ENCODE results near the gene PLCG1.

PLCG1 gene

DNA sequence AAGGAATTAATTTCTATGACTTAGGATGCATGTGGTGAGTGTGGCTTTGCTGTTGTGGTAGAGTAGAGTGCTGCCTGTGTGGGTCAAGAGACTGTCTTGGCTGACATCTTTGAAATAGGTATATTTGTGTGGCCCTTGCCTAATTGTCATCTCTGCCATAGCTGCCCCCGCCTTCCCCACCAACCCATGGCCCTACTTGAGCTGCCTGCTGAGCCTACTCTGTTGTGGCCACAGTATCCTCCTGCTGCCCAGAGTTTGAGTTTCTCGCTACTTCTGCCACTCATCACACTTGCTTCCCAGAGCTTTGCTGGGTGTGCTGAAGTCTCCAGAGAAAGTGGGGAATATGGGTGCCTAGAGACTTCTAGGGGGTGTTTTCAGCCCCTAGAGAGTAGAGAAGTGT, 8.0 kb downstream of the PLCG1 start:
- no peak for DNase-seq

DNA sequence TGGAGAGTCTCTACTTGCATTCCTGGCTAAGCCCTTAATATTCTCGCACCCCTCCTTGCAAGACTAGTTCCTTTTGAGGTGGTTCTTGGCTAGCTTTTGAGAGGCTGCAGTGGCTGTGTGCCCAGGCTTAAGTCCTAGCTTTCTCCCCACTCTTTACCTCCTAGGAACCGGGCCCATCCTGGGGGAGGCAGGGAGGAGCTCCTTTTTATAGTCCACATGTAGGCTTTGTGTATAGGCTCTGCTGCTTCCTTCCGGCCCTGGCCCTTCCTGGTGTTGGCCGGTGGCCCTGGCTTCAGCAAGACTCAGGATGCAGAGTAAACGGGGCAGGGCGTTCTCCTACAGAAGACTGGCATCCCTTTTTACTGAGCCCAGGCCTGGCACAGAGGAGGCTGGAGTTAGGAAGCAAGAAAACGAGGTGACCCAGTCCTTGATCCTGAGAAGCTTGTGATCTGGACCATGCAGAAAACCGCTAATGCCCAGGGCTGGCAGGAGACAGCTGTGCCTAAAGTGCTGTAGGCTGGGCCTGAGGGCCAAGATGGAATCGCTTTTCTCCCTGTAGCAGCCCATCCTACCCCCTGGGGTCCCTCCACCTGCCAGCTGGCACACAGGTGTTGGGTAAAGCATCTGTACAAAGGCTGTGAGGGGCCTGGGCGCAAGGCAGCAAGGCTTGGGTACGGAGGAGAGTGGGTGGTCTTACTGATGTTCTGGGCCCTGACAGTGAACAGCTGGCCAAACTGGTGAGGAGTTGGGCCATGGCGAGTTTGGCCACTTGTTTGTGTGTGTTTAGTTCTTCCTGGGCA, 8.7 kb downstream of the PLCG1 start:
- no peak for DNase-seq

DNA sequence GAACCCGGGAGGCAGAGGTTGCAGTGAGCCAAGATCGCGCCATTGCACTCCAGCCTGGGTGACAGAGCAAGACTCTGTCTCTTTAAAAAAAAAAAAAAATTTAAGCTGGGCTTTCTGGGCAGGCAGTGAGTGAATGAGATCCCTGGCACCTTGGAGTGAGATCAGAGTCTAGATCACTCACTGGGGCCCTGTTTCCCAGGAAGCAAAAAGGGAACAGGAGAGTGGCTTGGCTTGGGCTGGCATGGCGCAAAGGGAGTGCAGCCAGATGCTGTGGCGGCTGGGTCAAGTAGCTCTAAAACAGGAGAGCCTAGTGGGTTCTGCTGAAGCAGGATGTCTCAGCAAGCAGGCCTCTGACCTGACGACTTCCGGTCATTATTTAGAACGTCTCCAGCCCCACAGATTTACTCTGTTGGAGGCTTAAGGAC, 10.4 kb downstream of the PLCG1 start:
- DNase-seq: no peak

GRCh38 chr20:41148942-41149341, 11.6 kb downstream of the PLCG1 start:
- DNase-seq: no peak

DNA sequence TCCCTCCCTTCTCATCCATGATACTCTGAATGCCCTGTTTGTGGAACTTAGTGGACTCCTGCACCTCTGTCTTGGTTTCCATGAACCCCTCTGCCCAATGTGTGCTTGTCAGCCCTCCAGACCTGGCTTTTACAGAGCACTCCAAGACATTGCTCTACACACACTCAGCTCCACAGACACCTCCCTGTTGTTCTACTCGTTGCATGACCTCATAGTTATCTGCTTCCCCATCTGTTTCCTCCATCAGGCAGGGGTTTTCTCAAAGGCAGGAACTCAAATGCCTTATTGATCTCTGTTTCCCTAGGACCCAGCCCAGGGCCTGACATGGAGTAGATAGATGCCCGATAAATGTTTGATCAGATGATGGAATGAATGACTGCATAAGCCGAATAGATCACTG, 13.3 kb downstream of the PLCG1 start:
- no peak for DNase-seq

DNA sequence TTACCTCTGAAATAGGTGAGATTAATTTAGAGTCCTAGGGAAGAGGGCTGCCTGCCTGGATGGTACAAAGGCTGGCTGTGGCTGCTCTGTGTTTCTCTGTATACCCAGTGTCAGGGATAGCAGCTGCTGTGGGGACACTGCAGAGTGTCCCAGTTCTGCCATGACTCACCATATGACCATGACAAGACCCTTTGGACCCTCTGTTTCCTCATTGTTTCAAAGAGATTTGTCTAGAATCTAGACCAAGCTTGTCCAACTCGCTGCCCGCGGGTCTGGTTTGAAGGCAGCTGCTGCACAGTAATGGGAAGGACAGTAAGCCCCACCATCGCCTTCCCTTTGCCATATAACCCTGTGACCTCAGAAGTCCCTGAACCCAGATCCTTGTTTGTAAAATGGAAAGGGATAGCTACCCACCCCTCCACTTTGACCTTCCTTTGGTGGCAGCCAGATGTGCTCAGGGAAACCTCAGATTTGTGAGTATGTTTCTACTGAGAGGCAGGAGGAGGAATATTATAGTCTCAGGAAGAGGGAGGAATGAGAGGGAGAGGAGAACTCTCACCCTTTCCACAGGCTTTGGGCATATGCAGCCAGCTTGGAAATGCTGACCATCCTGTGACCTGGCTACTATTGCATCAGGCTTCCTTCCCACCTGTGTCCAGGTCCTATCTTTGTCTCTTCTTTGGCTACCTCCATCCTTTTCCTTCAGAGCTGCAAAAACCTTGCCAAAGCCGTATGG, 14.0 kb downstream of the PLCG1 start:
- no peak for DNase-seq

DNA sequence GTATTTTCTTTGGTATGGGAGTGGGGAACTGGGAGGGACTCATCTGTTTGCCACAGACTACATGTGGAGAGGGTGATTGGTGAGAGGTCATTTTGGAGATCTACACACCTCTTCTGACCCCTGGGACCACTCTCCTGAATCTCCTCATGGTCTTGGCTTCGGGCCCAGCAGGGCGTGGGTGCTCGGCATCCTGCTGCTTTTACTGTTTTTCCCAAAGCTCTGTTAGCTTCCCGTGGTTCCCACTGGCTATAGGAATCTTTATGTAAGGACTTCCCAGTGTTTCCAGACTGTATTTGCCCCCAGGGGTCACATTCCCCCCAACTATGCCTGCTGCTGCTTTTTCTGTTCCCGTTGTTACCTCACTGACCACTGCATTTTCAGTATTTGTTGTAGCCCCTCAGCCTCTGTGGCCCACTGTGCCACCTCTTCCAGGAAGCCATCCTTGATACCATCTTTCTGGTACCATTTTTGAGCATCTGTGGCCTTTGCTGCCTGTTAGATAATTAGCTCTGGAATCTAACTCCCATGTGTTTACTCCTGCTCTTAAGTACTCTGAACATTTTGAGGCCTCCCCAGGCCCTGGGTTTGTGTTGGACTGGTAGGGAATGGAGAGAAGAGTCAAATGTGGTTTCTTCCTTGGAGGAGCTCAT, 14.9 kb downstream of the PLCG1 start:
- no peak for DNase-seq

DNA sequence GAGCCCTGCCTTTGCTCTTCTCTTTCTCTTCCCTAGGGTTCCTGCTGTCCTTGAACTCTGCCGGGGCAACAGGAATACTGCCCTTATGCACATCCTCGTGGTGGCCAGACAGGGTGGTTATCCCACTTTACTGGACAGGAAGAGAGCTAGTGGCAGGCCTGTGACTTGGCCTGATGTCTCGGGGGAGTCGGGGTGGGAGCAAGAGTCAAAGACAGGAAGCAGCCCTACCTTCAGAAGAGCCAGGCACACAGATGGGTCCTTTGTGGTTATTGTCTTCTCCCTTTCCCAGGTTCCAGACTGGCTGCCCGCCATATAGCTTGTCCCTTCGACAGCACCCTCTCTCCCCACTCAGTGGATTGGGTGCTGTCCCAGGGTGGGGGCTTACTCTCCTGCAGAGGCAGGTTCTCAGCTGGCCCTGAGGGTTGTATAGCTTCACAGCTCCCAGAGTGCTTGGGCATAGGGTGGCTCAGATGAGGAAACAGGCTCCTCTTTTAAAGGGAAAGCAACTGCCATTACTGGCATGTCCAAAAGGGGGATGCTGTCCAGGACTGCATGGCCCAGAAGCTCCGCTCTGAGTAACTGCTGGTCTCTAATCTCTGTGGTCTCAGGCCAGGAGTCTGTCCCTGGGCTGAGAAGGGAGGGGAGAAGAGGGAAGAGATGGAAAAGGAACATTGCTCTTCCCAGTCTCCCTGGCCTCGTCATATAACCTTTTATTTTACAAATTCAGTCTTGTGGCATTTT, 17.3 kb downstream of the PLCG1 start:
- no peak for DNase-seq

GRCh38 chr20:41155261-41155660, 17.9 kb downstream of the PLCG1 start:
- DNase-seq: no peak

DNA sequence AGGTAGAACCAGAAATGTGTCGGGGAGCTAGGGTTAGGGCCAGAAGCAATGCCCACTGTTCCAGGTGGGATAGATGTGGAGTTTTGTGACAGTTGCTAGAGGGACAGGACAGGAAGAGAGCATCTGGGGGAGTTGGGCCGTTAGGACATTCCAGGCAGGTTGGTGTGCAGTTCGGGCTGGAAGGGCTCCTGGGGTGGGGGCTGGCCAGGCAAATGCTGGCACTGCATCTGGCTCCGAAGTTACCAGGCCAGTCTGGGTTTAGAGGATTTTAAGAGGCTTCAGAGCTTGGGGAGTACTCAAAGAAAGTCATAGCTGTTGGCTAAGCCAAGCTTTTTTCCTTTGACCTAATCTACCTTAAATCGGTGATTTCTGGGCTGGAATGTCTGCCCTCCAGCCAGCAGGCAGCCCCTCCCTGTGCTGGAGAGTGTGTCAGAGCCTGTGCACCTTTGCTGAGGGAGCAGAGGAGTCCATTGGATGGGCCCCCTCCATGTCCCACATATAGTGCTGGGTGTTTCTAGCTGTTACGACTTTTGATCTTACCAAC, 20.8 kb downstream of the PLCG1 start:
- DNase-seq: no peak

DNA sequence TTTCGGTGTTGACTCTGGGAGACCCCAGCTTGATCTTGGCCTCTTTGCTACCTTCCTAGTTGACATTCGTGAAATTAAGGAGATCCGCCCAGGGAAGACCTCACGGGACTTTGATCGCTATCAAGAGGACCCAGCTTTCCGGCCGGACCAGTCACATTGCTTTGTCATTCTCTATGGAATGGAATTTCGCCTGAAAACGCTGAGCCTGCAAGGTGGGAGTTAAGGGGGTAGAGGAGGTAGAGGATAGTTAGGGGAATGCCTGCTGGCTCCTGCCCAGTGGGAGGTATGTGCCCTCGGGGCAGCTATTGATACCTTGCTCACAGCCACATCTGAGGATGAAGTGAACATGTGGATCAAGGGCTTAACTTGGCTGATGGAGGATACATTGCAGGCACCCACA, 22.2 kb downstream of the PLCG1 start:
- DNase-seq: no peak

GRCh38 chr20:41160686-41161085, 23.3 kb downstream of the PLCG1 start:
- DNase-seq: no peak

DNA sequence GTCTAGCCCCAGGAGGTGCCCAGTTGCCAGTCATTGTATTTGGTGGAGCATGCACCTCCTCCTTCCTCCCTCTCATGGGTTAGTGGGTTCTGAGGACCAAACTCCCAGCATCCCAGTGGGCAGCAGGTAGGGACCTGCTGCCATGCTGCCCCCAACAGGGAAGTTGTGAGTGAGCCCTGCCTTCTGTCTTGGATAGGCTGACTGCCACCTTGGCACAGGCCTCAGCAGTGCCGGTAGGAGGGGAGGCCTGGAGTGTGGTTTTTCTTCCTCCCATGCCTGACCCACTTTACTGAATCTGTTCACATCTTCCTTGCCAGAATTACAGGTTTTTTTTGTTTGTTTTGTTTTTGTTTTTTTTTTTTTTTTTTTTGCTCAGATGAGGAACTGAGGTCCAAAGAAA, 24.5 kb downstream of the PLCG1 start:
- DNase-seq: no peak

GRCh38 chr20:41162396-41162795, 25.1 kb downstream of the PLCG1 start:
- no peak for DNase-seq

DNA sequence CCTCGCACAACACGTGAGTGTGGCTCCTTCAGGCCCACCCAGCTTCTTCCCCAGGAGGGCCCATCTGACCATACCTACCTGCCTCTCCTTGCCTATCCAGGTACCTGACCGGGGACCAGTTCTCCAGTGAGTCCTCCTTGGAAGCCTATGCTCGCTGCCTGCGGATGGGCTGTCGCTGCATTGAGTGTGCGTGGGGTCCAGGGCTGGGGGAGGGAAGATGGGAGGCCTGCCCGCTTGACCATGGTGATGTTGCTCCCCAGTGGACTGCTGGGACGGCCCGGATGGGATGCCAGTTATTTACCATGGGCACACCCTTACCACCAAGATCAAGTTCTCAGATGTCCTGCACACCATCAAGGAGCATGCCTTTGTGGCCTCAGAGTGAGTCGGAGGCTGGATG, 26.5 kb downstream of the PLCG1 start:
- no peak for DNase-seq

DNA sequence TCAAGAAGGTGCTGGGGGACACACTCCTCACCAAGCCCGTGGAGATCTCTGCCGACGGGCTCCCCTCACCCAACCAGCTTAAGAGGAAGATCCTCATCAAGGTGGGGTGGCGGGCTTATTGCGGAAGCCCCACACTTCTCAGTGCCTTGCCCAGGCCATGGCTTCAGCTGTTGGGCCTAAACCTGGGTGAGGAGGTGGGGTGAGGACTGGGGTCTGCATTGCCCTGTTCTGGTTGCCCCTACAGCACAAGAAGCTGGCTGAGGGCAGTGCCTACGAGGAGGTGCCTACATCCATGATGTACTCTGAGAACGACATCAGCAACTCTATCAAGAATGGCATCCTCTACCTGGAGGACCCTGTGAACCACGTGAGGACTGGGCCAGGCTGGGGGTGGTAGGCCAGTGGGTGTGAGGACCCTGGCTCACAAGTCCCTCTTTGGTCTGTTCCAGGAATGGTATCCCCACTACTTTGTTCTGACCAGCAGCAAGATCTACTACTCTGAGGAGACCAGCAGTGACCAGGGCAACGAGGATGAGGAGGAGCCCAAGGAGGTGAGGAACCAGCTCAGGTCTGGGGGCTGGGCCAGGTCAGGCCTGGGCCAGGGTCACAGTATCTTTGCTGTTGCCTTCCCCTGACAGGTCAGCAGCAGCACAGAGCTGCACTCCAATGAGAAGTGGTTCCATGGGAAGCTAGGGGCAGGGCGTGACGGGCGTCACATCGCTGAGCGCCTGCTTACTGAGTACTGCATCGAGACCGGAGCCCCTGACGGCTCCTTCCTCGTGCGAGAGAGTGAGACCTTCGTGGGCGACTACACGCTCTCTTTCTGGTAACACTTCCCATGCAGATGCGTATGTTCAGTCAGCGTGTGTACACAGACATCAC, 27.9 kb downstream of the PLCG1 start:
- DNase-seq: no peak

GRCh38 chr20:41166201-41167117, 29.1 kb downstream of the PLCG1 start:
- no peak for DNase-seq

- no peak for DNase-seq
Measured at GRCh38 chr20:41167118-41167470, 29.8 kb downstream of the PLCG1 start.

- no peak for DNase-seq
Measured at GRCh38 chr20:41167481-41168253, 30.3 kb downstream of the PLCG1 start.
